Activated gamma-delta T cell (primary cell): ENCODE measurements around the gene RAPGEF2.

Experiments
- DNase-seq: peaks from one replicate; lab custom pipeline; 2025; lab: John Stamatoyannopoulos, UW

Gene RAPGEF2

GRCh38 chr4:159134429-159134828, 31.6 kb downstream of the RAPGEF2 start:
- DNase-seq, result no peak

GRCh38 chr4:159137176-159137575, 34.3 kb downstream of the RAPGEF2 start:
- no peak for DNase-seq

- no peak for DNase-seq
These were observed 35.6 kb downstream of the RAPGEF2 start for GRCh38 chr4:159138436-159138835.

- no peak for DNase-seq
These were observed 38.3 kb downstream of the RAPGEF2 start for GRCh38 chr4:159141193-159141592.

- no peak for DNase-seq
These were observed 39.4 kb downstream of the RAPGEF2 start for GRCh38 chr4:159142241-159142640.

GRCh38 chr4:159142681-159143384, 40.0 kb downstream of the RAPGEF2 start:
- no peak for DNase-seq

- DNase-seq, result no peak
These were observed 40.8 kb downstream of the RAPGEF2 start for GRCh38 chr4:159143687-159144086.

GRCh38 chr4:159144112-159144694, 41.3 kb downstream of the RAPGEF2 start:
- DNase-seq, result no peak

- DNase-seq, result no peak
These were observed 42.6 kb downstream of the RAPGEF2 start for GRCh38 chr4:159145318-159145991.

- DNase-seq, result no peak
These were observed 43.1 kb downstream of the RAPGEF2 start for GRCh38 chr4:159145992-159146330.

- no peak for DNase-seq
These were observed 43.6 kb downstream of the RAPGEF2 start for GRCh38 chr4:159146488-159146887.

GRCh38 chr4:159148441-159148840, 45.6 kb downstream of the RAPGEF2 start:
- DNase-seq, result no peak

GRCh38 chr4:159149666-159150065, 46.8 kb downstream of the RAPGEF2 start:
- no peak for DNase-seq

- no peak for DNase-seq
These were observed 47.5 kb downstream of the RAPGEF2 start for GRCh38 chr4:159150396-159150795.

- no peak for DNase-seq
These were observed 48.0 kb downstream of the RAPGEF2 start for GRCh38 chr4:159150821-159151390.

- no peak for DNase-seq
These were observed 48.8 kb downstream of the RAPGEF2 start for GRCh38 chr4:159151689-159152088.

GRCh38 chr4:159152181-159152580, 49.3 kb downstream of the RAPGEF2 start:
- no peak for DNase-seq

GRCh38 chr4:159153669-159154068, 50.8 kb downstream of the RAPGEF2 start:
- no peak for DNase-seq

GRCh38 chr4:159155119-159155518, 52.2 kb downstream of the RAPGEF2 start:
- DNase-seq, result no peak

- DNase-seq, result no peak
These were observed 55.3 kb downstream of the RAPGEF2 start for GRCh38 chr4:159158083-159158617.

GRCh38 chr4:159158985-159159384, 56.1 kb downstream of the RAPGEF2 start:
- no peak for DNase-seq

- DNase-seq, result no peak
These were observed 56.7 kb downstream of the RAPGEF2 start for GRCh38 chr4:159159611-159160010.

GRCh38 chr4:159160242-159160641, 57.4 kb downstream of the RAPGEF2 start:
- DNase-seq, result no peak
